KOPT-K1 (cell line): Measurements from ENCODE around the gene JAK1.
"Not testable (repeated sequence)": the region's sequence is repeated elsewhere in the genome, so short reads cannot be mapped to it uniquely, and the experiment has no call there.

Experiments
- H3K27ac ChIP-seq: fragments of 200-600 bp; sonication (generic); 2 replicates; pipeline ENCODE4 v1.5.1; 2016; ENCODE audit warnings: antibody characterized with exemption, mild to moderate bottlenecking, low read depth, low read length; ENCODE audit not compliant: poor library complexity, severe bottlenecking
- H3K36me3 ChIP-seq: fragments of 200-600 bp; sonication (generic); 2 replicates; pipeline ENCODE4 v1.5.1; 2017; ENCODE audit warnings: antibody characterized with exemption, mild to moderate bottlenecking, low read length, moderate library complexity; ENCODE audit not compliant: insufficient read depth
- H3K9me3 ChIP-seq: fragments of 200-600 bp; sonication (generic); 2 replicates; pipeline ENCODE4 v1.5.1; 2017; ENCODE audit warnings: antibody characterized with exemption, low read length, mild to moderate bottlenecking; ENCODE audit not compliant: insufficient read depth, poor library complexity, severe bottlenecking

JAK1 gene

GRCh38 chr1:64966158-64966971, at the start of gene JAK1:
Gene JAK1, minus strand, starts transcription at chr1:64966549. Its CDS starts 80,285 bp downstream, at chr1:64886264.
- H3K36me3 ChIP-seq = no peaks in the 10 kb centered on the region
- peak within 1 kb of the TSS; percentile 87 for H3K27ac ChIP-seq
- no peaks in the 10 kb centered on the region for H3K9me3 ChIP-seq

DNA sequence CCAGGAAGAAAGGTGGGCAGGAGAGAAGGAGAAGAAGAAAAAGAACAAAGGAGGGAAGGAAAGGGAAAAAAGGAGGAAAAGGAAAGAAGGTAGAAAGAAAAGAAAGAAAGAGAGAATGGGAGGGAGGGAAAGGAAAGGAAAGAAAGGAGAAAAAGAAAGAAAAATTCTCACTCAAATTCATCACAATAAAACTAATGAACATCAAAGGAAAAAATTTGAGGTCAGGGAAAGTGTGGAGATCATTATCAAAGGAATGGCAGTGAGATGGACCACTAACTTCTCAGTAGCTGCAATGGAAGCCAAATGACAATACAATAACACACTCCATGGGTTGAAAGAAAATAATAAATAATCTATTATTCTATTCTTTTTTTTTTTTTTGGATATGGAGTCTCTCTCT, 48.0 kb upstream of the JAK1 start:
- peaks cover 4% of the 10 kb centered on the region for H3K9me3 ChIP-seq
- H3K27ac ChIP-seq = no peak overlapping the region
- H3K36me3 ChIP-seq = no peaks in the 10 kb centered on the region

DNA sequence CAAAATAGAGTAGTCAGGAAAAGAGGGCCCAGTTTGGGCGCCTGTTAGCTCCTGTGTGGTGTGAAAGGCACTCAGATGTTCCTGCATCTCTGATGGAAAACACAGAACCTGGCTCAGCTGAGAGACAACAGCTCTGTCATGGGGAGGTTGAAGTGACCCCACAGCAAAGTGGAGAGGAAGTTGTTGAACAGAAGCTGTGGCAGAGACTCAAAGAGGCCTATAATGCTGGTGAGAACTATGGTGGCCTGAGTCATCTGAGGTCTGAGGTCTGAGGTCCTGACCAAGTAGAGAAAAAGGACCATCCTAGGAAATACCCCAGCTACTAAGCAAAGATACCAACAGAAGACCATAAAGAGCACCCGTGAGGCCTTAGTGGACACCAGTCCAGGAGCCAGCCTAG, 45.6 kb upstream of the JAK1 start:
- no peak overlapping the region for H3K27ac ChIP-seq
- H3K36me3 ChIP-seq = no peaks in the 10 kb centered on the region
- peaks cover 4% of the 10 kb centered on the region for H3K9me3 ChIP-seq

GRCh38 chr1:65009724-65010420, 43.5 kb upstream of the JAK1 start:
- no peak overlapping the region for H3K27ac ChIP-seq

DNA sequence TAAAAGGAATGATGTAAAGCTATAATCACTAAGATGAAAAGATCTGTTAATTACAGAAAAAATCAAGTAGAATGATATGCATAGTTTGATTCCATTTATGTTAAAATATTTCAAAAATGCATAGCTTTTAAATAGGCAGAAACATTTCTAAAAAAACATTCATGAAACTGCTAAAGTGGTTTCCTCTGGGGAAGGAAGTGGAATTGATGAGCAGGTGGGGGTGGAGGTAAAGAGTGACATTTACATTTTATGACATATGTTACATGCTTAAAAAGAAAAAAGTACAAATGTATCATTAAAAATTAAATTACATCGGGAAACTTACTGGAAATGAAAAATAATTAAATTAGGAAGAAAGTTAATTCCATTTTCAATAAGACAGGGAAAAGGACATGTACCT, 42.8 kb upstream of the JAK1 start:
- Histone ChIP-seq H3K9me3 (peaks cover 4% of the 10 kb centered on the region), H3K27ac (no peak overlapping the region), H3K36me3 (no peaks in the 10 kb centered on the region)

More at GRCh38 chr1:65009724-65010420, 43.5 kb upstream of the JAK1 start:
- H3K9me3 ChIP-seq = peaks cover 4% of the 10 kb centered on the region
- H3K36me3 ChIP-seq = no peaks in the 10 kb centered on the region

DNA sequence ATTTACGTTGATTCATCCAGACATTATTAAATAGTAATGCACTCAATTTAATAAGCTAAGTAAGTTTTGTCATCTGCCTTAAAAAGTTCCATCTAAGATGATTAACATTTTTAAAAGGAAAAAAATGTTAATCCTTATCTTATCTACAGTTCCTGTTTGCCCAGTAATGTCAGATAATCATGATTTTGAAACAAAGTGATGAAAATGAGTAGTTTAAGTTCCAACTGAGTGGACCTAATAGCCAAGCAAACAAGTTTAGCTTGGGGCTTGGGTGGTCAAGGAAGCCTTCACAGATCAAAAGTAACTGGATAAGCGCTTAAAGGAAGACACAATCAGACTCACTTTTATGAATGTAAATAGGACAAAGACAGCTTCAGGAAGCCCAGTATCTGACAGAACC, 40.5 kb upstream of the JAK1 start:
- Histone ChIP-seq H3K9me3 (peaks cover 4% of the 10 kb centered on the region), H3K27ac (no peak overlapping the region), H3K36me3 (no peaks in the 10 kb centered on the region)

DNA sequence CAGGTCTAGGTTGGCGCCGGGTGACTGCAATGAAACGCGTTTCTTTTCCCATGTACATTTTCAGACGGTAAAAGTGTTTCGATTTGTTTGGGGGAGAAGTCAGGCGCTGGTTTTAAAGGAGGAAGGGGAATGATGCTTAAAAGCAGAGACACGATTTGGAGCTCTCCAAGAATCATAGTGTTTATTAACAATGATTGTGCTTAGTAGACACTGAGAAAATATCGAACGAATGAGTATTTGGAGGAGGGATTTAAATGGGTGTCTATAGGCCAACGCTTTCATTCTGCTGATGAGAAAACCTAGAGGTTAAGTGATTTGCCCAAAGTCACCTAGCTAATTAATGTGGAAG, 36.9 kb upstream of the JAK1 start:
- H3K27ac ChIP-seq = no peak overlapping the region
- H3K36me3 ChIP-seq = no peaks in the 10 kb centered on the region
- peaks cover 5% of the 10 kb centered on the region for H3K9me3 ChIP-seq

DNA sequence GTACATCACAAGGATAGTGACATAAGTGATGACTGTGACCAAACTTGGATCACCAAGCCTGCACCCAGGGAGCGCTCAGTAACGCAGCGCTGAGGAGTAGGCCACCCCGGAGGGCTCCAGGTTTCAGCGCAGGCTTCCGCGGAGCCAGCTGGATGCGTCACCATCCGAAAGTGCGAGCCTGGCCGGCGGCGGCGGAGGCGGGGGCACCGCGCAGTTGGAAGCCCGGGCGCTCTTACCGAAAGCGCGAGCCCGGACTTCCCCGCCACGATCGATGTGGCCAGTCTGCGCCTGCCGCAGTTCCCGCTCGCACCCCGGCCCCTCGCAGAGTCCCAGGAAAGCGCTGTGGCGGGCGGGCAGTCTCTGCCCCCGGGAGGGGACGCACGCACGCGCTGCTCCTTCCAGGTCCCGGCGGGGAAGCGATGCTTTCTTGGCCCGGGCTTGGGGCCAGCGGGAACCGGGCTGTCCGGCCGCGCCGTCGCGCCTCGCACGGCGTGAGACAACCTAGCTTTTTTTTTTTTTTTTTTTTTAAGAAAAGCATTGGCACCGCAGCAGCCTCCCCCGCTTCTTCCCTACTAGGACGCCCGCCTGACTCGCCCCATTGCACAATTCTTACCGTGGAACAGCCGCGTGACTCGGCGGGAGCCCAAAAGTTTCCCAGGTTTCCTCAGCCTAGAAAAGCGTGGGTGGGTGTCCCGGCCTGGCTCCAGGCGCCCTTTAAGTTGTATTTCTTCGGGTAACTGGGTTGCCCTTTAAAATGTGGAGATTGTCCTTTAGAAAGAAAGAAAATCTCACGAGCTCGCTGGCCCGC, 36.4 kb upstream of the JAK1 start:
- peaks cover 9% of the 10 kb centered on the region for H3K9me3 ChIP-seq
- H3K27ac ChIP-seq = no peak overlapping the region
- no peaks in the 10 kb centered on the region for H3K36me3 ChIP-seq

DNA sequence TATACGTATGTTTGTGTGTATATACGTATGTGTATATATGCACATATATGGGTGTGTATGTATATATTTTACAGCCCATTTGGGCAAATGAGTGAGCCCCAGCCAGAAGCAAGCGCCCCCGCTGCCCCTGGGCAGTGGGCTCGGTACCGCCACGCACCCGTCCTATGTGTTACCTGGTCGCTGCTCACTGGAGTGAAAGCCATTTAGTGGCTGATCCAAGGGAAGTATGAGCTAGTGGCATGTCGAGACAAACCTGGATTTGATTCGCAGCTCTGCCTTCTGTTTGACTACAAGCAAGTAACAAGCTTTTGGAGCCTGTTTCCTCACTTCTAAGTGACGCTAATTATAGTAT, 35.8 kb upstream of the JAK1 start:
- no peak overlapping the region for H3K27ac ChIP-seq
- H3K9me3 ChIP-seq = peaks cover 9% of the 10 kb centered on the region
- no peaks in the 10 kb centered on the region for H3K36me3 ChIP-seq

DNA sequence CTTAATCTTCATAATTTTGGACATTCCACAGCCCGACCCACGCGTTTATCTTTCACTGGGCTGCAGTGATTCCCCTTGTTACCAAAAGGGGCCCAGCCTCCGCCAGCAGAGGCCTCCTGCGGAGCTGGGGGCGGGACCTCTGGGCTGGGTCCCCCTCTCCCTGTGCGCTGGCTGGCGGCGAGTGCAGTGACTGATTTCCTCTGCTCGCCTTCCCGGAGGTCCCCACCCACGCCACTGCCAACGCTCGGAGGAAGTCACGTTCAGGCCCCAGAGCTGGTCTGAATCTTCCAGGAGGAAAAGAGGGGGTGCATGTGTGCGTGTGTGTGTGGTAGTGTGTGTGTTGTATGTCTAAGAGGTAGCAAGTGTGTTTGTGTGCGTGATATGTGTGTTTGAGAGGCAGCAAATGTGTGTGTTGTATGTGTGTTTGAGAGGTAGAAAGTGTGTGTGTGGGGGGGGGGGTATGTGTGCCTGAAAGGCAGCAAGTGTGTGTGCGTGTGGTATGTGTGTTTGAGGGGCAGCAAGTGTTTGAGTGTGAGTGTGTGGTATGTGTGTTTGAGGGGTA, 35.0 kb upstream of the JAK1 start:
- Histone ChIP-seq H3K36me3 (no peaks in the 10 kb centered on the region), H3K9me3 (peaks cover 9% of the 10 kb centered on the region), H3K27ac (peak overlapping the region; percentile 35)

GRCh38 chr1:64998425-64998948, 32.1 kb upstream of the JAK1 start:
- not testable (repeated sequence) for H3K9me3 ChIP-seq, H3K36me3 ChIP-seq, H3K27ac ChIP-seq

DNA sequence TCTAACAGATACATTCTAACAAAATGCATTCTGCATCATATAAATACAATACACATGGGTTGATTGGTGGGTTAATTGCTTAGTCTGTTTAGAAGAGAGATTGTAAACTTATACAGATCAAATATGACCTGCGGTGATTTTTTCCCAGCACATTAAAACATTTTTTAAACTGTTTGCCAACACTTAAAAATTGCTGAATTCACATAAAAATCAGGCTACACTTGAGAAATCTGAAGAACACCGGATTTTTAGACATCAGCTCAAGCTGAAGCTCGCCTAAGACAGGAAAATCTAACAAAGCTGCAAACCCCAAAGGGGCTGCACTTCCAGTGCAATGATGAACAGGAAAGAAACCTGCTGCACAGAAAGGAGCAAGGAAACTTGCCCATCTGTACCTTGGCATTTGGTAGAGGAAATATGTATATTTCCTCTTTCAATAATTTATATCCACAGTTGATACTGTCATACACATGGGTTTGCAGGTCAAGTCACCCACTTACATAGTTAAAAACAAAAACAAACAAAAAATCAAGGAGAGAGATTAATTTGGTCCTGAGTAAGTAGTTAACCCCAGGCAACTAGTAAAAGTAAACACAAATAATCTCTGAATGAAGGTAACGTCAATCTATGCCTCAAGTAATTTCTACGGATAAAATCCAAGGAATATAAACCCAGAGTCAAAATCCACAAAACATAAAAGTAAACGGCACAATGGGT, 30.4 kb upstream of the JAK1 start:
- no peak overlapping the region for H3K27ac ChIP-seq
- peaks cover 9% of the 10 kb centered on the region for H3K9me3 ChIP-seq
- H3K36me3 ChIP-seq = no peaks in the 10 kb centered on the region

DNA sequence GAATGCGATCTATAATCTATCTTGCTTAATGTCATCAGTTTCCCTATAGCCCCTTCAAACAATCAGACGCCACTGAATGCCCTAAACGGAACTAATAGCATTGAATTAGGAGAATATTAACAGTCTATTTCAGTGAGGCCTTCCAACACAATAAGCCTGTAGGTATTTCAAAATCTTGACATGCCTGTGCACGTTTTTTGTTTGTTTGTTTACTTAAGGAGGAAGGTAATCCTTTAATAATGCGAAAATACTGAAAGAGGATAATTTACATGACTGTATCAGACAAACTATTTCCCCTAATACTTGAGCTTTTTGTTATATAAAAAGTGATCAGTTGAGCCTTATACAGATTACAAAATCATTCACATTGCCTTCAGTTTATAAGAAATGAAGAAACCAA, 29.0 kb upstream of the JAK1 start:
- no peak overlapping the region for H3K27ac ChIP-seq
- H3K36me3 ChIP-seq = no peaks in the 10 kb centered on the region
- peaks cover 9% of the 10 kb centered on the region for H3K9me3 ChIP-seq
